ENCODE data around the gene SH3GL1. TPM values are rescaled to one million over a fixed set of nuclear protein-coding genes. Genes with fewer than 3 reads are reported as not detected.

Gene SH3GL1
- total and polyA plus RNA-seq, 4 experiments from 2014 or later = 19.7 to 45.6 (median 34.1) TPM

GRCh38 chr19:4328243-4328990 lies 71.9 kb downstream of the SH3GL1 start:
- peak overlapping the region; percentile 59 to 61 for H3K4me3 ChIP-seq (ENCODE audit: low read length in 2 of 2)
- H3K9me3 ChIP-seq (ENCODE audit: control insufficient read depth in 1 of 2, low read length in 2 of 2) = no peaks in the 10 kb centered on the region
- H3K4me1 ChIP-seq (ENCODE audit: insufficient read depth, low read length) = peaks cover 19% of the 10 kb centered on the region
- peaks cover 0 to 5% of the 10 kb centered on the region in 2 donors for H3K36me3 Mint-ChIP-seq
- H3K27ac Mint-ChIP-seq = peak overlapping the region; percentile 72 to 99 (median 89)
- intact Hi-C loops (cut with micrococcal nuclease) = loop anchor here (1.0 kb wide), 3 partner anchors 15 to 61 kb away; partner anchors contain the start of gene MPND
- peaks cover 0 to 3% of the 10 kb centered on the region in 2 donors for H3K27me3 Mint-ChIP-seq
- peaks cover 8 to 29% (median 20%) of the 10 kb centered on the region in 4 donors for H3K4me1 Mint-ChIP-seq
- no peaks in the 10 kb centered on the region for H3K27me3 ChIP-seq (ENCODE audit: insufficient read depth, low read length)
- peak overlapping the region; percentile 77 to 91 (median 82) for H3K4me3 Mint-ChIP-seq
- ChIA-PET CTCF (ENCODE audit: partially characterized antibody) (interaction anchor here (0.7 to 1.4 kb wide), 4 partner anchors 14 to 72 kb away, joined by 3 to 8 read pairs (median 6); partner anchors contain the start of genes MPND and SH3GL1), POLR2A (ENCODE audit: partially characterized antibody) (interaction anchor here (0.8 to 1.8 kb wide), 6 partner anchors 15 to 143 kb away, joined by 3 to 25 read pairs (median 5); partner anchors contain the start of genes CHAF1A, HDGFL2, MPND and TMIGD2)
- H3K27ac ChIP-seq (ENCODE audit: low read depth, low read length) = no peak overlapping the region
- peak; percentile 88 to 93 (median 92) for DNase-seq
- H3K9me3 Mint-ChIP-seq = peaks cover 0 to 5% (median 0%) of the 10 kb centered on the region in 8 donors
- H3K36me3 ChIP-seq (ENCODE audit: insufficient read depth, low read length) = no peaks in the 10 kb centered on the region

- intact Hi-C loops (cut with micrococcal nuclease) = loop anchor here (1.0 kb wide), 3 partner anchors 15 to 61 kb away; partner anchors contain the start of gene MPND
- peak overlapping the region; percentile 58 to 61 for H3K4me3 ChIP-seq (ENCODE audit: low read length in 2 of 2)
- no peak overlapping the region for H3K27ac ChIP-seq (ENCODE audit: low read depth, low read length)
- H3K9me3 ChIP-seq (ENCODE audit: control insufficient read depth in 1 of 2, low read length in 2 of 2) = no peaks in the 10 kb centered on the region
- Mint-ChIP-seq H3K27ac (peak overlapping the region; percentile 19 to 99 (median 73)), H3K36me3 (peaks cover 0 to 5% of the 10 kb centered on the region in 2 donors), H3K4me3 (peak overlapping the region; percentile 74 to 91 (median 82)), H3K4me1 (peaks cover 8 to 29% (median 20%) of the 10 kb centered on the region in 4 donors), H3K9me3 (peaks cover 0 to 5% (median 0%) of the 10 kb centered on the region in 8 donors), H3K27me3 (peaks cover 0 to 3% of the 10 kb centered on the region in 2 donors)
- DNase-seq = no peak
- ChIA-PET POLR2A (ENCODE audit: partially characterized antibody) (interaction anchor here (0.8 to 1.8 kb wide), 6 partner anchors 15 to 144 kb away, joined by 3 to 25 read pairs (median 5); partner anchors contain the start of genes CHAF1A, HDGFL2, MPND and TMIGD2), CTCF (ENCODE audit: partially characterized antibody) (interaction anchor here (0.7 to 1.4 kb wide), 4 partner anchors 15 to 73 kb away, joined by 3 to 8 read pairs (median 6); partner anchors contain the start of genes MPND and SH3GL1)
- H3K36me3 ChIP-seq (ENCODE audit: insufficient read depth, low read length) = no peaks in the 10 kb centered on the region
- no peaks in the 10 kb centered on the region for H3K27me3 ChIP-seq (ENCODE audit: insufficient read depth, low read length)
- peaks cover 19% of the 10 kb centered on the region for H3K4me1 ChIP-seq (ENCODE audit: insufficient read depth, low read length)
Observed at GRCh38 chr19:4327877-4328242, 72.5 kb downstream of the SH3GL1 start.

DNA sequence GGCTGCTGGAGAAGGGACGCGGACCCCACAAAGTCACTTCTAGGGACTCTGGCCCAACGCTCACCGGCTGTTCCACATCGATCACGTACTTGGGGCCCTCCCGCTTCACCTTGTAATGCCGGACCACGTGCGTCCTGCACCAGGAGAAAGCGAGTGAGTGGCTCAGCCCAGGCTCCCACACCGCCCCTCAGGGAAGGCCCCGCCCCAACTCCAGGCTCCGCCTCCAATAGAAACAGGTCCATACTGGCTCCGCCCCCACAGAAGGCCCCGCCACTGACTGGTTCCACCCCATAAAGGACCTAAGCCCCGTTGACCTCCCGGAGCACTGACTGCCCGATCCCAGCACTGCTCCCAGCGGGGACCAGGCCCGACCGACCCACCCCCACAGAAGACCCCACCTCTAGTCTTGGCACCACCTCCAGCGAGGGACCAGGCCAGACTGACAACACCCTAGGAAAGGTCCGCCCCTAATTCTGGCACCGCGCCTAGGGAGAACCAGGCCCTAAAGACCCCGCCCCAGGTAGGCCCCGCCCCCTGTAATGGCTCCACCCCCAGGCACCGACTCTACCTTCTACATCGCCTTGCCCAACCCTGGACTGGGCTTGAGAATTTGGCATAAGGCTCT lies 73.0 kb downstream of the SH3GL1 start:
- Histone ChIP-seq H3K27me3 (ENCODE audit: insufficient read depth, low read length) (no peaks in the 10 kb centered on the region), H3K27ac (ENCODE audit: low read depth, low read length) (no peak overlapping the region), H3K36me3 (ENCODE audit: insufficient read depth, low read length) (no peaks in the 10 kb centered on the region), H3K4me3 (ENCODE audit: low read length in 2 of 2) (peak overlapping the region; percentile 58 to 61), H3K4me1 (ENCODE audit: insufficient read depth, low read length) (peaks cover 19% of the 10 kb centered on the region), H3K9me3 (ENCODE audit: control insufficient read depth in 1 of 2, low read length in 2 of 2) (no peaks in the 10 kb centered on the region)
- peaks cover 0 to 3% of the 10 kb centered on the region in 2 donors for H3K27me3 Mint-ChIP-seq
- intact Hi-C loops (cut with micrococcal nuclease) = no loop called here
- peak overlapping the region; percentile 74 to 91 (median 82) for H3K4me3 Mint-ChIP-seq
- ChIA-PET CTCF (ENCODE audit: partially characterized antibody) (interaction anchor here (0.7 to 1.4 kb wide), 4 partner anchors 15 to 73 kb away, joined by 3 to 8 read pairs (median 6); partner anchors contain the start of genes MPND and SH3GL1), POLR2A (ENCODE audit: partially characterized antibody) (interaction anchor here (1.1 to 1.8 kb wide), 4 partner anchors 16 to 144 kb away, joined by 4 to 25 read pairs (median 6); partner anchors contain the start of genes HDGFL2, MPND, TMIGD2 and YJU2)
- DNase-seq = peak; percentile 44 to 77 (median 61)
- peak overlapping the region in 6 of 7 donors; percentile 37 to 99 (median 74) for H3K27ac Mint-ChIP-seq
- H3K4me1 Mint-ChIP-seq = peaks cover 8 to 29% (median 20%) of the 10 kb centered on the region in 4 donors
- peaks cover 0 to 5% (median 0%) of the 10 kb centered on the region in 8 donors for H3K9me3 Mint-ChIP-seq
- peaks cover 0 to 5% of the 10 kb centered on the region in 2 donors for H3K36me3 Mint-ChIP-seq

DNA sequence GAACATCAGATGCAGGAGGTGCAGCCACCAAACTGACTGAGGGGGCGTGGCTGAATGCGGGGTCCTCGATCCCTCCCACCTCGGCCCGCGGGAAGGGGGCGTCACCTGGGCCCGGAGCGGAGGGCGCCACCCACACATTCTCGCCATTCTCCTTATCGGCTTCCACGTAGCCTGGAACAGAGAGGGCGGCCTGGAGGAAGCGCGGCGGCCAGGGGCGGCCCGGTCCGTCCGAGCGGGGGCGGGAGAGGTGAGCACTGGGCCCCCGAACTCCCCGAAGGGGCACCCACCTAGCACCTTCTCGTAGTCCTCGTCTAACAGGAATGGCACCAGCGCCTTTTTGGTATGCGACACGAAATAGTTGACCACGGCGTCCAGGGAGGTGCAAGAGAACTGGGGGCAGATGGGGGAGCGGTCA lies 73.5 kb downstream of the SH3GL1 start:
- Histone ChIP-seq H3K4me1 (ENCODE audit: insufficient read depth, low read length) (peaks cover 19% of the 10 kb centered on the region), H3K27ac (ENCODE audit: low read depth, low read length) (no peak overlapping the region), H3K4me3 (ENCODE audit: low read length in 2 of 2) (peak overlapping the region in 1 of 2 donors; percentile 12), H3K9me3 (ENCODE audit: control insufficient read depth in 1 of 2, low read length in 2 of 2) (no peaks in the 10 kb centered on the region), H3K27me3 (ENCODE audit: insufficient read depth, low read length) (no peaks in the 10 kb centered on the region), H3K36me3 (ENCODE audit: insufficient read depth, low read length) (no peaks in the 10 kb centered on the region)
- intact Hi-C loops (cut with micrococcal nuclease) = no loop called here
- peak overlapping the region; percentile 74 to 91 (median 82) for H3K4me3 Mint-ChIP-seq
- peak overlapping the region in 1 of 7 donors; percentile 99 for H3K27ac Mint-ChIP-seq
- POLR2A ChIA-PET (ENCODE audit: partially characterized antibody) = interaction anchor here (1.0 kb wide), 1 partner anchor 17 kb away, joined by 3 read pairs; the partner anchor contains the start of gene MPND
- peaks cover 0 to 5% (median 0%) of the 10 kb centered on the region in 8 donors for H3K9me3 Mint-ChIP-seq
- H3K27me3 Mint-ChIP-seq = peaks cover 0 to 3% of the 10 kb centered on the region in 2 donors
- CTCF ChIA-PET (ENCODE audit: partially characterized antibody) = no interaction called here
- DNase-seq = peak in 1 of 5 donors; percentile 50
- peaks cover 0 to 5% of the 10 kb centered on the region in 2 donors for H3K36me3 Mint-ChIP-seq
- H3K4me1 Mint-ChIP-seq = peaks cover 8 to 29% (median 20%) of the 10 kb centered on the region in 4 donors

GRCh38 chr19:4326215-4326836 lies 74.0 kb downstream of the SH3GL1 start:
- Histone ChIP-seq H3K36me3 (ENCODE audit: insufficient read depth, low read length) (no peaks in the 10 kb centered on the region), H3K27me3 (ENCODE audit: insufficient read depth, low read length) (no peaks in the 10 kb centered on the region), H3K4me3 (ENCODE audit: low read length in 2 of 2) (peak overlapping the region in 1 of 2 donors; percentile 12), H3K9me3 (ENCODE audit: control insufficient read depth in 1 of 2, low read length in 2 of 2) (no peaks in the 10 kb centered on the region), H3K4me1 (ENCODE audit: insufficient read depth, low read length) (peaks cover 19% of the 10 kb centered on the region), H3K27ac (ENCODE audit: low read depth, low read length) (no peak overlapping the region)
- ChIA-PET CTCF (ENCODE audit: partially characterized antibody) (no interaction called here), POLR2A (ENCODE audit: partially characterized antibody) (interaction anchor here (1.0 kb wide), 1 partner anchor 17 kb away, joined by 3 read pairs; the partner anchor contains the start of gene MPND)
- peaks cover 8 to 29% (median 20%) of the 10 kb centered on the region in 4 donors for H3K4me1 Mint-ChIP-seq
- peaks cover 0 to 3% of the 10 kb centered on the region in 2 donors for H3K27me3 Mint-ChIP-seq
- DNase-seq = no peak
- intact Hi-C loops (cut with micrococcal nuclease) = no loop called here
- H3K9me3 Mint-ChIP-seq = peaks cover 0 to 5% (median 0%) of the 10 kb centered on the region in 8 donors
- peak overlapping the region; percentile 35 to 79 (median 67) for H3K4me3 Mint-ChIP-seq
- peak overlapping the region in 4 of 7 donors; percentile 31 to 86 (median 66) for H3K27ac Mint-ChIP-seq
- peaks cover 0 to 5% of the 10 kb centered on the region in 2 donors for H3K36me3 Mint-ChIP-seq

DNA sequence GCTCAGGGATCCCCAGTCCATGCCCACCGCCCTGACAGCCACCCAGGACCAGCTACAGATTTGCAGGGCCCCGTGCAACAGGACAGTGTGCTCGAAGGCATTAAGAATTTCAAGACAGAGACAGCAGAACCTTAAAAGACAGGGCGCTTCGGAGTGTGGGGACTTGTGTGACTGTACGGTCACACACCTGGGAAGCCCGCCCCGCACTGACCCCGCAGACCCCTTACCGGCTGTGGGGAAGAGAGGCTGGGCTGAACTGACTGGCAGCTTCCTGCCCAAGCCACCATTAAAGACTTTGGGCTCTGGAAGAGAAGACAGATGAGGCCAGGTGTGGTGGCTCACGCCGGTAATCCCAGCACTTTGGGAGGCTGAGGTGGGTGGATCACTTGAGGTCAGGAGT lies 76.1 kb downstream of the SH3GL1 start:
- H3K9me3 Mint-ChIP-seq = peaks cover 0 to 8% (median 0%) of the 10 kb centered on the region in 8 donors
- Histone ChIP-seq H3K27me3 (ENCODE audit: insufficient read depth, low read length) (no peaks in the 10 kb centered on the region), H3K9me3 (ENCODE audit: control insufficient read depth in 1 of 2, low read length in 2 of 2) (no peaks in the 10 kb centered on the region), H3K36me3 (ENCODE audit: insufficient read depth, low read length) (no peaks in the 10 kb centered on the region), H3K27ac (ENCODE audit: low read depth, low read length) (no peak overlapping the region), H3K4me3 (ENCODE audit: low read length in 2 of 2) (no peak overlapping the region), H3K4me1 (ENCODE audit: insufficient read depth, low read length) (peaks cover 19% of the 10 kb centered on the region)
- peaks cover 8 to 26% (median 20%) of the 10 kb centered on the region in 4 donors for H3K4me1 Mint-ChIP-seq
- CTCF ChIA-PET (ENCODE audit: partially characterized antibody) = interaction anchor here (0.6 kb wide), 1 partner anchor 38 kb away, joined by 3 read pairs; no protein-coding TSS in a partner anchor
- peaks cover 0 to 3% of the 10 kb centered on the region in 2 donors for H3K27me3 Mint-ChIP-seq
- H3K4me3 Mint-ChIP-seq = peak overlapping the region in 1 of 8 donors; percentile 15
- intact Hi-C loops (cut with micrococcal nuclease) = no loop called here
- H3K36me3 Mint-ChIP-seq = peaks cover 0 to 5% of the 10 kb centered on the region in 2 donors
- no peak for DNase-seq
- peak overlapping the region in 2 of 7 donors; percentile 32 to 84 for H3K27ac Mint-ChIP-seq
- POLR2A ChIA-PET (ENCODE audit: partially characterized antibody) = interaction anchor here (2.5 kb wide), 1 partner anchor 19 kb away, joined by 7 read pairs; the partner anchor contains the start of gene MPND
